H1 (cell line): ENCODE results near the gene FYB2. TPM values are rescaled to one million over a fixed set of nuclear protein-coding genes. Genes with fewer than 3 reads are reported as not detected.

Source experiments
- ASH2L ChIP-seq: fragments of 200-600, 300-600 bp; sonication (generic); IDR thresholded peaks from one replicate; pipeline ENCODE4 v1.7.1; 2017; ENCODE audit warnings: low read length
- CTBP2 ChIP-seq: IDR thresholded peaks from 2 replicates; pipeline ENCODE4 v1.7.0; 2011; ENCODE audit warnings: borderline replicate concordance, mild to moderate bottlenecking, moderate library complexity, mixed read lengths, low read length; ENCODE audit not compliant: insufficient read depth, insufficient read length
- POLR2AphosphoS5 ChIP-seq: IDR thresholded peaks from 2 replicates; pipeline ENCODE4 v1.6.1; 2011; ENCODE audit warnings: low read depth, low read length
- polyA plus RNA-seq, 7 experiments: library from polyadenylated mRNA; depleted of rRNA in 3 of 7; stranded (reverse) in 5 of 7; unstranded in 2 of 7; fragments of >200 nt in 5 of 7; fragments of 200-250 nt in 2 of 7; gene quantifications; 1 replicate in 5 of 7; 2 replicates in 1 of 7; 4 replicates in 1 of 7; pipeline versions ENCODE4 v1.2.1 to v1.2.3, GENCODE V29; 2011 to 2013; ENCODE audit warnings: missing spikeins in 2 of 7, mixed read lengths in 2 of 7
- total RNA-seq: library from RNA; stranded (reverse); fragmentation: NEBNext Ultra II Directional; extraction: Animal tissue kit (Norgen Biotek cat#: 25700); gene quantifications from 2 replicates; pipeline ENCODE4 v1.2.1, GENCODE V29; 2021

Gene FYB2
- total and polyA plus RNA-seq, 2 of the 8 experiments (the other 6 are each of a cell fraction or from before 2014, with no cell fraction given), result 0.11 to 0.17 TPM

DNA sequence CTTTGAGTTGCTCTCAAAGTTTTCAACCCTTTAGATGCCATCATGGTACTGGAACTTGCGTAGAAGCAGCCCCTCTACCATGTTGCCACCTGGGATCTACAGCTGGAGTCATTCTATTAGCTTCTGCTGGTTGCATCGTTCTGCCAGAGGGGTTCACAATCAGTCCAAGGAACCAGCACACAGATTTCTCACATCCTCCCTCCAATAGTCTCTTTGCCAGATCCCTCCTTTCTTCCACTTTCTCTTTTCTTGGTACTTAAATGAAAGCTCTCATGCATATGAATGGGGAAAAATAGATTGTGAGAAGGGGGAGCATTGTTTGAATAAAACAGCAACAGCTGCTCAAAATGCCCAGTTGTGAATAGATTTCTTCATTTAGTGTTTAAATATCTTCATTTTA is 31.2 kb upstream of the FYB2 start (continued):
- TF ChIP-seq CTBP2, result no peak
- TF ChIP-seq POLR2AphosphoS5, result no peak
- no peak for TF ChIP-seq ASH2L
